Stomach (tissue), 9 donors: ENCODE results near the gene LZTR1. TPM values are rescaled to one million over a fixed set of nuclear protein-coding genes. Genes with fewer than 3 reads are reported as not detected.

Experiments
- DNase-seq, 2 donors: peaks; one replicate each; pipeline versions ENCODE4 v3.0.0 to v3.0.0-alpha.2; 2013 to 2019
- H3K27ac ChIP-seq, 5 donors: fragments of 200-600 bp in 4 of 5; sonication (generic) in 4 of 5; one replicate each; pipeline ENCODE4 v1.5.1; 2013 to 2019; ENCODE audit warnings: mild to moderate bottlenecking in 1 of 5, moderate library complexity in 1 of 5
- H3K27me3 ChIP-seq, 3 donors: fragments of 200-600 bp; sonication (generic); one replicate each; pipeline ENCODE4 v1.5.1; 2017 to 2019; ENCODE audit warnings: mixed run types in 1 of 3
- H3K36me3 ChIP-seq, 4 donors: fragments of 200-600 bp; sonication (generic); 1 replicate in 3 of 4; 2 replicates in 1 of 4; pipeline ENCODE4 v1.5.1; 2016 to 2019
- H3K4me1 ChIP-seq, 4 donors: fragments of 200-600 bp; sonication (generic); one replicate each; pipeline ENCODE4 v1.5.1; 2016 to 2019
- H3K4me3 ChIP-seq, 4 donors: fragments of 200-600 bp; sonication (generic) in 3 of 4; one replicate each; pipeline ENCODE4 v1.5.1; 2016 to 2019; ENCODE audit warnings: mild to moderate bottlenecking in 1 of 4
- H3K9me3 ChIP-seq, 4 donors: fragments of 200-600 bp; sonication (generic); one replicate each; pipeline ENCODE4 v1.5.1; 2016 to 2019
- EP300 ChIP-seq: sonication (generic); formaldehyde crosslinking; IDR thresholded peaks from one replicate; pipeline ENCODE4 v1.6.1; 2017; ENCODE audit warnings: antibody characterized with exemption
- POLR2A ChIP-seq, 4 donors: fragments of 450-650 bp; IDR thresholded peaks; one replicate each; pipeline ENCODE4 v1.6.1; 2016; ENCODE audit warnings: antibody characterized with exemption in 4 of 4, control low read depth in 2 of 4, mild to moderate bottlenecking in 1 of 4, moderate library complexity in 1 of 4
- POLR2AphosphoS5 ChIP-seq, 3 donors: sonication (generic); formaldehyde crosslinking; IDR thresholded peaks; one replicate each; pipeline ENCODE4 v1.6.1; 2016; ENCODE audit warnings: antibody characterized with exemption in 3 of 3
- WGBS, 5 donors: extraction: QIAGEN DNeasy Blood & Tissue Kit in 3 of 5; methylation state at CpG; one replicate each; pipeline versions ENCODE4 v1.1.5 to v1.1.7; 2013 to 2018; 5-methylcytosine and 5-hydroxymethylcytosine counted together
- intact Hi-C: fragments of 100-400 bp; cut with DNase I; formaldehyde crosslinking; loops from one replicate; pipeline ENCODE4 v1.15.1; 2023; ENCODE audit warnings: low total_unique reads
- polyA plus RNA-seq, 3 donors: library from polyadenylated mRNA; stranded (reverse); fragments of 200-250 nt; gene quantifications; one replicate each; pipeline ENCODE4 v1.2.3, GENCODE V29; 2013
- total RNA-seq, 5 donors: library from RNA; depleted of rRNA; stranded (reverse); fragments of >200 nt; gene quantifications; one replicate each; pipeline versions ENCODE4 v1.1.0 to v1.2.3, GENCODE V29; 2014 to 2016
- TF ChIP-seq, protein P1 (sequence below), 7 experiments: fragments of 450-650 bp in 4 of 7; fragments of 200-600 bp in 3 of 7; sonication (generic) in 3 of 7; IDR thresholded peaks; one replicate each; pipeline ENCODE4 v1.5.1; 2016 to 2019; ENCODE audit warnings: antibody characterized with exemption in 7 of 7, control low read depth in 2 of 7, mild to moderate bottlenecking in 1 of 7
- donor health status: healthy with polysubstance abuse.
- donor health status: Bipolar disorder and iron deficiency.
- donor health status: healthy.

Gene LZTR1
- total and polyA plus RNA-seq, 8 donors = 13.7 to 148 (median 29.5) TPM

DNA sequence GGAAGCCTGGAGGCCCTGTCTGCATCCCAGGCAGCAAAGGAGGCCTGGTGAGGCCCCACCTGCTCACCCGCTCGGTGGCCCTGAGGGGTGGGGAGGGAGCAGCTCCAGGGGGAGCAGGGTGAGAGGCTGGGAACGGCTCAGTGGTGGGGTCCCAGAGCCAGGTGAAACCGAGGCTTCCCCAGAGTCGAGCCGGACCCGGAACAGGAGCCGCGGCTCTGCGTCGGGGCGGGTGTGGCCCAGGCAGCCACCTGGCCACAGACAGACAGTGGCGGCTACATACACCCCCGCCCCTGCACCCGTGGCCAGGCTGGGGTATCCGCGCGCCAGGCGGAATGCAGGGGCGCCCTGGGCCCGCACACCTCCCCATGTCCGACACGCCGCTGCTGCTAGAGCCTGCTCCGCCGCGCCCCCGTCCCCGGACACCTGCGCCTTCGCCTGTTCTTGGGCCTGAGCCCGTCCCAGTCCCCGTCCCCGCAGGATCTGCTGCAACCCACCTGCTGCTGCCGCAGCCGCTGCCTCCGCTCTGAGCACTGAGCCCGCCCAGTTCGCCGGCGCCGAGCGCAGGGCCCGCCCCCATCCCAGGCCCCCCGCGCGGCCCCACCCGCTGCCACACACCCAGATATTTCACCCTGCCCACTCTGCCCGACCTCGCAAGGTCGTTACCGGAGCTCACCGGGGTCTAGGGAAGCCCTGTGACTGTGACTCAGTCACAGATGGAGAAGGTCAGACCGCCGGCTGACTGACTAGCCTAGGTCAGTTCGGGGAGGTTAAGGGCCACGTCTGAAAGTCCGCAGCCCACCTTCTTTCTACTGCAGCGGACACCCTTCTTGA, 50.2 kb downstream of the LZTR1 start, which contains the start of gene SLC7A4:
SLC7A4 (minus strand) TSS at position 525 of the 831 bp plus-strand sequence. CDS start 749 bp downstream, outside the sequence.
- intact Hi-C loops = no loop called here
- WGBS, 5 donors = 5 to 9% (median 7%) methylated on average over 19 to 59 of the region's 59 CpGs
- Histone ChIP-seq H3K9me3 (no peaks in the 10 kb centered on the region), H3K27me3 (peaks cover 0 to 54% (median 14%) of the 10 kb centered on the region in 3 donors), H3K36me3 (no peaks in the 10 kb centered on the region), H3K27ac (no peak within 1 kb of the TSS), H3K4me3 (peak within 1 kb of the TSS; percentile 38 to 50 (median 42)), H3K4me1 (peaks cover 9 to 17% (median 12%) of the 10 kb centered on the region in 4 donors)
- TF ChIP-seq POLR2AphosphoS5 (IDR thresholded peaks at IDR 0.05) (no peak), EP300 (no peak), POLR2A (IDR thresholded peaks at IDR 0.05) (no peak)
- TF ChIP-seq, protein P1, sequence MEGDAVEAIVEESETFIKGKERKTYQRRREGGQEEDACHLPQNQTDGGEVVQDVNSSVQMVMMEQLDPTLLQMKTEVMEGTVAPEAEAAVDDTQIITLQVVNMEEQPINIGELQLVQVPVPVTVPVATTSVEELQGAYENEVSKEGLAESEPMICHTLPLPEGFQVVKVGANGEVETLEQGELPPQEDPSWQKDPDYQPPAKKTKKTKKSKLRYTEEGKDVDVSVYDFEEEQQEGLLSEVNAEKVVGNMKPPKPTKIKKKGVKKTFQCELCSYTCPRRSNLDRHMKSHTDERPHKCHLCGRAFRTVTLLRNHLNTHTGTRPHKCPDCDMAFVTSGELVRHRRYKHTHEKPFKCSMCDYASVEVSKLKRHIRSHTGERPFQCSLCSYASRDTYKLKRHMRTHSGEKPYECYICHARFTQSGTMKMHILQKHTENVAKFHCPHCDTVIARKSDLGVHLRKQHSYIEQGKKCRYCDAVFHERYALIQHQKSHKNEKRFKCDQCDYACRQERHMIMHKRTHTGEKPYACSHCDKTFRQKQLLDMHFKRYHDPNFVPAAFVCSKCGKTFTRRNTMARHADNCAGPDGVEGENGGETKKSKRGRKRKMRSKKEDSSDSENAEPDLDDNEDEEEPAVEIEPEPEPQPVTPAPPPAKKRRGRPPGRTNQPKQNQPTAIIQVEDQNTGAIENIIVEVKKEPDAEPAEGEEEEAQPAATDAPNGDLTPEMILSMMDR (IDR thresholded peaks at IDR 0.05) = no peak
- peak; percentile 27 to 76 for DNase-seq

DNA sequence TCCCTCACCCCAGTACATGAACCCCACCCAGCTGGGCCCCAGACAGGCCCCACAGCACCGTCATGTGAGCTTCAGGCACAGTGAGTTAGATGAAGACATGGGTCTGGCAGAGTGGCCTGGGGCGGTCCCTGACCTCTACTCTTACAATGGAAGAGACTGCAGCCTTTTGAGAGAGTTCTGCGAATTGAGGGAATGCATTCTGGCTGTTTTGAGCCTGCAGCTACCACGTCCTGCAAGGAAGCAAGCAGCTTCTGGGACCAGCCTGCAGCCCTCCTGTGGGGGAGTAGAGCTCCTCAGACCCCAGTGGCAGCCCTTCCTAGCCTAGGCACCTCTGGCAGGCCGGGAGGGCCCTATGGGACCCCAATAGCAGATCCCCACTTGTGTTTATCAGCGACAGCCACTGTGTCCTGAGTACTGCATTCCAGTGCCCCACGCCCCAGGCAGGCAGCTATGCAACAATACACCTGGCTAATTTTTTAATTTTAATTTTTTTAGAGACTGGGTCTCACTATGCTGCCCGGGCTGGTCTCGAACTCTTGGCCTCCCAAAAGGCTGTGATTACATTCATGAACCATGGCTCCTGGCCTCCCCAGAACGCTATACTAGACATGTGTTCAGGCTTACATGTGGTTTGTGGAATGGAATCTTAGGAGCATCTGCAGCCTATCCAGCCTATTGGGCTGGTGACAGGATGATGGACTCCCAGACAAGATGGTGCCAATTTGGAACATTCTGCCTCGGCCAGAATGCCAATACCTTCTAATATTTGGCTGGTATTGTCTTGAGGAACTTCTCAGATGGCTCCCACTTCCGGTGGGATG, 51.0 kb downstream of the LZTR1 start:
- intact Hi-C loops = no loop called here
- peaks cover 0 to 54% (median 14%) of the 10 kb centered on the region in 3 donors for H3K27me3 ChIP-seq
- peak overlapping the region; percentile 38 to 50 (median 42) for H3K4me3 ChIP-seq
- DNase-seq = no peak
- H3K4me1 ChIP-seq = peaks cover 9 to 20% (median 15%) of the 10 kb centered on the region in 4 donors
- WGBS, 5 donors = 77 to 86% (median 78%) methylated on average over 11 to 12 of the region's 12 CpGs
- TF ChIP-seq EP300 (no peak), POLR2AphosphoS5 (IDR thresholded peaks at IDR 0.05) (no peak), POLR2A (IDR thresholded peaks at IDR 0.05) (no peak)
- TF ChIP-seq, protein P1 (IDR thresholded peaks at IDR 0.05) = no peak
- H3K27ac ChIP-seq = no peak overlapping the region
- no peaks in the 10 kb centered on the region for H3K9me3 ChIP-seq
- H3K36me3 ChIP-seq = no peaks in the 10 kb centered on the region

DNA sequence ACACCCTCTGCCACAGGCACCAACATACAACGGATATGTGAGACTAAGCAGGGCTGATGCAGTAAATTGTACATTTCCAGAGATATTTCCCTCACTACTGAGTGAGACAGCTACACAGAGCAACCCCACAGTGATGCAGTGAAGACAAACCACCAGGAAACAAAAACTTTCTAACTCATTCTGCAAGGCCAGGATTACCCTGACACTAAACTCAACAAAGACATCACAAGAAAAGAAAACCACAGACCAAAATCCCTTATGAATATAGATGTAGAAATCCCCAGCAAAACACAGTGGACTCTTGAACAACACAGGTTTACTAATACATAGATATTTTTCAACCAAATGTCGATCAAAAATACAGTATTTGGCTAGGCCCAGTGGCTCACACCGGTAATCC, 51.8 kb downstream of the LZTR1 start:
- H3K4me1 ChIP-seq = peaks cover 9 to 22% (median 15%) of the 10 kb centered on the region in 4 donors
- H3K4me3 ChIP-seq = no peak overlapping the region
- 60 to 88% (median 72%) methylated on average over 3 of the region's 3 CpGs for WGBS, 5 donors
- H3K27ac ChIP-seq = no peak overlapping the region
- no peaks in the 10 kb centered on the region for H3K36me3 ChIP-seq
- intact Hi-C loops = no loop called here
- TF ChIP-seq POLR2A (IDR thresholded peaks at IDR 0.05) = no peak
- TF ChIP-seq, protein P1 (IDR thresholded peaks at IDR 0.05) = no peak
- no peak for TF ChIP-seq EP300
- TF ChIP-seq POLR2AphosphoS5 (IDR thresholded peaks at IDR 0.05) = no peak
- DNase-seq = no peak
- no peaks in the 10 kb centered on the region for H3K9me3 ChIP-seq
- peaks cover 0 to 48% (median 14%) of the 10 kb centered on the region in 3 donors for H3K27me3 ChIP-seq

DNA sequence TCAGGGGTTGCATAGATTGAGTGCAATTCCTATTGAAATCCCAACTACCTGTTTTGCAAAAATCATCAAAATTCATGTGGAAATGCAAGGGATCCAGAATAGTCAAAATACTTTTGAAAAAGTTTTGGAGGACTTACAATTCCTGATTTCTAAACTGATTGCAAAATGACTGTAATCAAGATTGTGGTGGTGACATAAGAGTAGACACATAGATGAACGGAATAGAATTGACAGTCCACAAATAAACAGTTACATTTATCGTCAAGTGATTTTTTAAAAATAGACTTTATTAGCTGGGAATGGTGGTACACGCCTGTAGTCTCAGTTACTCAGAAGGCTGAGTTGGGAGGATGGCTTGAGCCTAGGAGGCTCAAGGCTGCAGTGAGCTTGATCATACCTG, 52.9 kb downstream of the LZTR1 start:
- peaks cover 0 to 37% (median 14%) of the 10 kb centered on the region in 3 donors for H3K27me3 ChIP-seq
- WGBS, 5 donors = 78 to 92% (median 85%) methylated on average over 3 of the region's 3 CpGs
- intact Hi-C loops = no loop called here

More for the DNA sequence above, 52.9 kb downstream of the LZTR1 start:
- H3K4me1 ChIP-seq = peaks cover 9 to 22% (median 15%) of the 10 kb centered on the region in 4 donors
- DNase-seq = no peak
- no peaks in the 10 kb centered on the region for H3K9me3 ChIP-seq
- H3K4me3 ChIP-seq = no peak overlapping the region
- H3K27ac ChIP-seq = no peak overlapping the region
- H3K36me3 ChIP-seq = no peaks in the 10 kb centered on the region
- TF ChIP-seq EP300 = no peak
- no peak for TF ChIP-seq POLR2AphosphoS5 (IDR thresholded peaks at IDR 0.05)
- TF ChIP-seq, protein P1 (IDR thresholded peaks at IDR 0.05) = no peak
- no peak for TF ChIP-seq POLR2A (IDR thresholded peaks at IDR 0.05)
